DOHH2 (cell line): ENCODE measurements around the gene INSC.

Source experiments
- H3F3A ChIP-seq: fragments of 200-600 bp; sonication (generic), shearing (Covaris generic); 2 replicates; pipeline ENCODE4 v1.6.0; 2016; ENCODE audit warnings: antibody characterized with exemption, mild to moderate bottlenecking; ENCODE audit not compliant: control insufficient read depth, insufficient read depth
- H3K27ac ChIP-seq: fragments of 200-600 bp; sonication (generic); 2 replicates; pipeline ENCODE4 v1.5.1; 2014; ENCODE audit warnings: low read depth, mild to moderate bottlenecking, low read length, moderate library complexity
- H3K27me3 ChIP-seq: fragments of 200-600 bp; sonication (generic); 2 replicates; pipeline ENCODE4 v1.6.1; 2014; ENCODE audit warnings: mild to moderate bottlenecking, low read length, mixed read lengths; ENCODE audit not compliant: control insufficient read depth
- H3K36me3 ChIP-seq: fragments of 200-600 bp; sonication (generic); 2 replicates; pipeline ENCODE4 v1.6.1; 2014; ENCODE audit warnings: mild to moderate bottlenecking, low read length, moderate library complexity, mixed read lengths; ENCODE audit not compliant: control insufficient read depth
- H3K4me1 ChIP-seq: fragments of 200-600 bp; sonication (generic); 2 replicates; pipeline ENCODE4 v1.6.1; 2014; ENCODE audit warnings: mild to moderate bottlenecking, low read length, mixed read lengths; ENCODE audit not compliant: control insufficient read depth
- H3K4me2 ChIP-seq: fragments of 200-600 bp; sonication (generic); 2 replicates; pipeline ENCODE4 v1.6.0; 2014; ENCODE audit warnings: mild to moderate bottlenecking, low read length, moderate library complexity
- H3K4me3 ChIP-seq: fragments of 200-600 bp; sonication (generic); 2 replicates; pipeline ENCODE4 v1.5.1; 2014; ENCODE audit warnings: mild to moderate bottlenecking, low read length, mixed read lengths
- H3K79me2 ChIP-seq: fragments of 200-600 bp; sonication (generic); 2 replicates; pipeline ENCODE4 v1.6.1; 2014; ENCODE audit warnings: mild to moderate bottlenecking, low read length, mixed read lengths; ENCODE audit not compliant: control insufficient read depth
- H3K9me2 ChIP-seq: fragments of 200-600 bp; sonication (generic); replicated peaks from 2 replicates; pipeline ENCODE4 v1.6.1; 2014; ENCODE audit warnings: mild to moderate bottlenecking, low read length, mixed read lengths; ENCODE audit not compliant: control insufficient read depth
- H3K9me3 ChIP-seq: fragments of 200-600 bp; sonication (generic); 2 replicates; pipeline ENCODE4 v1.6.1; 2014; ENCODE audit warnings: antibody characterized with exemption, low read length, mixed read lengths; ENCODE audit not compliant: control insufficient read depth, insufficient read depth
- H4K20me1 ChIP-seq: fragments of 200-600 bp; sonication (generic); 2 replicates; pipeline ENCODE4 v1.6.0; 2014; ENCODE audit warnings: low read depth, mild to moderate bottlenecking, antibody characterized with exemption, low read length, moderate library complexity; ENCODE audit not compliant: control insufficient read depth, insufficient read depth
- CTCF ChIP-seq: fragments of 200-600 bp; sonication (generic); IDR thresholded peaks from one replicate; pipeline ENCODE4 v1.5.1; 2014; ENCODE audit warnings: antibody characterized with exemption, mild to moderate bottlenecking, low read depth, low read length; ENCODE audit not compliant: poor library complexity, severe bottlenecking
- EZH2phosphoT487 ChIP-seq: fragments of 200-600 bp; sonication (generic); IDR thresholded peaks from 2 replicates; pipeline ENCODE4 v1.6.1; 2017; ENCODE audit warnings: borderline replicate concordance, mild to moderate bottlenecking, antibody characterized with exemption, low read length, moderate library complexity, mixed read lengths

The INSC gene

DNA sequence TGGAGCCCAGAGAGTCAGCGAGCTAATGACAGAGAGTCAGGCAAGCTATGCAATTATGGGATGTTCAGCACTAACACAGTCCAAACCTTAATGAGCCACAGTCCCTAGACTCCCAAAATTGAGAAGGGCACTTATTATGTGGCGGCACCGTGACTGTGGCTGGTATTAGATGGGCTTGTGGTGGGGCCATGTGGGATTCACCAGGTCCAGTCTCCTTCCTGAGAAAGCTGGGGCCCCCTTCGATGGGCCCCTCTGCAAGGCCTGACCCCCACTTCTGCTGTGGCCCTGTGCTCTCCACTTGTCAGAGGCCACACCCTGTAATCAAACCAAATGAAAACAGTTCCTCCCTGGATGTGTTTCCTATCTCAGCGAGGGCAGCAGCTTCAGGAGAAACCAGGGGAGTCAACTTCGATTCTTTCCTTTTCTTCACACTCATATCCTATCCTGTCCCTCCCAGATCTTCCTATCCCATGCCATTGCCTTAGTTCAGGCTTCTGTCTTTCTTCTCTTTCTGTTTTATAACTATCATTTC, 42.9 kb downstream of the INSC start:
- Histone ChIP-seq H3K9me3 (no peaks in the 10 kb centered on the region), H3K4me3 (no peak overlapping the region), H3F3A (no peaks in the 10 kb centered on the region), H3K9me2 (no peaks in the 10 kb centered on the region), H3K4me2 (no peak overlapping the region), H3K27me3 (peaks cover 5% of the 10 kb centered on the region; the same call in 1 of the 2 replicates), H3K27ac (no peak overlapping the region), H3K36me3 (no peaks in the 10 kb centered on the region), H4K20me1 (no peaks in the 10 kb centered on the region), H3K4me1 (no peaks in the 10 kb centered on the region), H3K79me2 (no peaks in the 10 kb centered on the region)
- no peak for TF ChIP-seq CTCF
- TF ChIP-seq EZH2phosphoT487 = no peak

DNA sequence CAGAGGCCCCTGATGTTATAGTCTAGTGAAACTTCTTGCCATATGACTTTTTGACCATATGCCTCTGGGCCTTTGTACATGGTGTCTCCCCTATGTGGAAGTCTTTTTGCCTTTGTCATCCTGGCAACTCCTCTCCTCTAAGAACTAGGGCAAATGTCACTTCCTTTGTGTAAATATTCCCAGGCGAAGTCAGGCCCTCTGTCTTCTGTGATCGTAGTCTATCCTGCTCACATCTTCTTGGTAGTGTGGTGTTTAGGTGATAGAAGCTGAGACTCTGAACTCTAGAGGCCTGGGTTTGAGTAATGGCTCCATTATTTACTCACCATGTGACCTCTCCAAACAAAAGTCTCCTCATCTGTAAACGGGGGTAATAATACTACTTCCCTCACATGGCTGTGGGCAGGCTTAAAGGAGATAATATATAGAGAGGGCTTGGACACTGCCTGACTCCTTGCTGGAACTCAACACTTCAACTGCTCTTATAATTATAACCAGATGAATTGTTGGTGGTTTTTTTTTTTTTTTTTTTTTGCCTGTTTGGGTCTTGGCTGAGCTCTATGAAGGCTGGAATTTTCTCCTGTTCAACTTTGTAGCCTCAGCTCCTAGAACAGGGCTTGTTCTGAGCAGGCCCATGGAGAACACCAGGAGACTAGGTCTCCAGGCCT, 43.8 kb downstream of the INSC start:
- no peak overlapping the region for H3K4me3 ChIP-seq
- peaks cover 5% of the 10 kb centered on the region; the same call in 1 of the 2 replicates for H3K27me3 ChIP-seq
- no peaks in the 10 kb centered on the region for H3K4me1 ChIP-seq
- no peaks in the 10 kb centered on the region for H3F3A ChIP-seq
- H3K36me3 ChIP-seq = no peaks in the 10 kb centered on the region
- H3K4me2 ChIP-seq = no peak overlapping the region
- H3K9me3 ChIP-seq = no peaks in the 10 kb centered on the region
- H3K9me2 ChIP-seq = no peaks in the 10 kb centered on the region
- TF ChIP-seq CTCF (no peak), EZH2phosphoT487 (no peak)
- H3K27ac ChIP-seq = no peak overlapping the region
- no peaks in the 10 kb centered on the region for H3K79me2 ChIP-seq
- no peaks in the 10 kb centered on the region for H4K20me1 ChIP-seq

DNA sequence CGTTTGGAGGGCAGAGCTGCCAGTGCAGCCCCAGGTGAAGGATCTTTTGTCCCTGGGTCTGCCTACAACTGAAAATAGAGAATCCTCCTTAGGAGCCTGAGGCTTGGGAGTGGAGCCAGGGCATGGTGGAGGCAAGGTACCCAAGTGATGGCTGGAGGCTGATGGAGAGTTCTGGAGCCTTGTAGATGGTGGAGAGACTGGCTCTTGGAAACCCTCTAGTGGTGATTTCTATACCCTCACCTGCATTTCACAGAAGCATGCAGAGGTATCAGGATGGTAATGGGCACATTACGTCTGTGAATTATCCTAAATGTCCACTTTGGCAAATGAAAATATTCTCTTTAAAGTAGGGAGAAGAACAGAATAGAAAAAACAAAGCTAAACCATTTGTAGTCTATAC, 44.4 kb downstream of the INSC start:
- peak; percentile 58 for TF ChIP-seq CTCF
- TF ChIP-seq EZH2phosphoT487 = no peak
- Histone ChIP-seq H3F3A (no peaks in the 10 kb centered on the region), H3K27ac (no peak overlapping the region), H3K9me3 (no peaks in the 10 kb centered on the region), H3K4me1 (no peaks in the 10 kb centered on the region), H3K4me2 (no peak overlapping the region), H3K27me3 (peaks cover 5% of the 10 kb centered on the region; the same call in 1 of the 2 replicates), H4K20me1 (no peaks in the 10 kb centered on the region), H3K36me3 (no peaks in the 10 kb centered on the region), H3K9me2 (no peaks in the 10 kb centered on the region), H3K79me2 (no peaks in the 10 kb centered on the region), H3K4me3 (no peak overlapping the region)
